Tibial nerve (tissue), 4 donors: Measurements from ENCODE around the gene AHNAK2.
"Not testable (repeated sequence)": the region's sequence is repeated elsewhere in the genome, so short reads cannot be mapped to it uniquely, and the experiment has no call there.

Source experiments
- CTCF ChIP-seq, 5 experiments: fragments of 200-600 bp in 3 of 5; fragments of 450-650 bp in 2 of 5; sonication (generic) in 3 of 5; IDR thresholded peaks; one replicate each; pipeline ENCODE4 v1.5.1; 2016 to 2019; ENCODE audit warnings: antibody characterized with exemption in 5 of 5, mild to moderate bottlenecking in 3 of 5, moderate library complexity in 2 of 5
- EP300 ChIP-seq, 2 donors: sonication (generic); formaldehyde crosslinking; IDR thresholded peaks; one replicate each; pipeline ENCODE4 v1.6.1; 2017; ENCODE audit warnings: antibody characterized with exemption in 2 of 2, mild to moderate bottlenecking in 1 of 2
- POLR2A ChIP-seq, 2 donors: fragments of 450-650 bp; IDR thresholded peaks; one replicate each; pipeline ENCODE4 v1.6.1; 2017; ENCODE audit warnings: antibody characterized with exemption in 2 of 2, mild to moderate bottlenecking in 2 of 2, moderate library complexity in 2 of 2

GRCh38 chr14:104943216-104944015, 34.8 kb downstream of the AHNAK2 start:
- TF ChIP-seq CTCF, EP300, POLR2A (IDR thresholded peaks at IDR 0.05): not testable (repeated sequence)
